Left lung (tissue), 10 donors: ENCODE measurements around the gene PLA2G6. TPM values are rescaled to one million over a fixed set of nuclear protein-coding genes. Genes with fewer than 3 reads are reported as not detected.

Source experiments
- ATAC-seq: fragments of 200-7000 bp; cut with Tn5 transposase; one replicate; pipeline ENCODE4 v1.9.1; 2020; ENCODE audit warnings: moderate library complexity
- DNase-seq, 4 donors: peaks; one replicate each; pipeline ENCODE4 v3.0.0-alpha.2; 2013 to 2020
- H3K27ac ChIP-seq, 2 donors: fragments of 200-600 bp; sonication (generic) in 1 of 2; one replicate each; pipeline versions ENCODE4 v1.5.0 to v1.8.0; 2020 to 2021
- H3K27me3 ChIP-seq, 2 donors: fragments of 200-600 bp; sonication (generic) in 1 of 2; one replicate each; pipeline versions ENCODE4 v1.5.0 to v1.8.0; 2020 to 2021
- H3K36me3 ChIP-seq, 2 donors: fragments of 200-600 bp; sonication (generic) in 1 of 2; one replicate each; pipeline versions ENCODE4 v1.5.0 to v1.8.0; 2020 to 2021
- H3K4me1 ChIP-seq, 2 donors: fragments of 200-600 bp; one replicate each; pipeline ENCODE4 v1.8.0; 2021
- H3K4me3 ChIP-seq, 2 donors: fragments of 200-600 bp; sonication (generic) in 1 of 2; one replicate each; pipeline versions ENCODE4 v1.5.0 to v1.8.0; 2020 to 2021; ENCODE audit warnings: mild to moderate bottlenecking in 1 of 2
- H3K9me3 ChIP-seq, 2 donors: fragments of 200-600 bp; sonication (generic) in 1 of 2; one replicate each; pipeline versions ENCODE4 v1.5.0 to v1.8.0; 2020 to 2021
- CTCF ChIP-seq, 2 donors: fragments of 200-600 bp; sonication (generic) in 1 of 2; IDR thresholded peaks; one replicate each; pipeline versions ENCODE4 v1.5.0 to v1.8.0; 2021; ENCODE audit warnings: antibody characterized with exemption in 2 of 2
- intact Hi-C, 2 donors: fragments of 100-400 bp; cut with DNase I; formaldehyde crosslinking; loops; one replicate each; pipeline versions ENCODE4 v1.11.2 to v1.14.2; 2022
- polyA plus RNA-seq, 6 donors: library from polyadenylated mRNA; unstranded; fragments of 120-200 nt; gene quantifications; one replicate each; pipeline ENCODE4 v1.2.1, GENCODE V29; 2013; ENCODE audit not compliant: insufficient read length in 6 of 6
- total RNA-seq, 2 donors: library from RNA; stranded (reverse); fragmentation: NEBNext Ultra II Directional; extraction: Animal tissue kit (Norgen Biotek cat#: 25700); gene quantifications; one replicate each; pipeline ENCODE4 v1.2.1, GENCODE V29; 2021
- donor health status: DM: no; HTN: yes; CAD: no.
- donor health status: DM: no; HTN: no; CAD: no.

PLA2G6 gene
- total and polyA plus RNA-seq, 8 donors: 29.8 to 44.1 (median 35.7) TPM

GRCh38 chr22:38077096-38077495 is 104.5 kb downstream of the PLA2G6 start:
- peaks cover 0 to 43% of the 10 kb centered on the region in 2 donors for H3K36me3 ChIP-seq
- DNase-seq: peak in 1 of 4 donors; percentile 43
- H3K9me3 ChIP-seq: no peaks in the 10 kb centered on the region
- H3K4me3 ChIP-seq: no peak overlapping the region
- intact Hi-C loops: no loop called here
- no peak for TF ChIP-seq CTCF (IDR thresholded peaks at IDR 0.05)
- H3K27me3 ChIP-seq: peaks cover 12 to 22% of the 10 kb centered on the region in 2 donors
- peaks cover 11 to 19% of the 10 kb centered on the region in 2 donors for H3K4me1 ChIP-seq
- ATAC-seq: no peak
- no peak overlapping the region for H3K27ac ChIP-seq

- H3K36me3 ChIP-seq: peaks cover 0 to 55% of the 10 kb centered on the region in 2 donors
- H3K27ac ChIP-seq: no peak overlapping the region
- intact Hi-C loops: no loop called here
Measured at GRCh38 chr22:38075961-38076360, 105.7 kb downstream of the PLA2G6 start.

GRCh38 chr22:38075105-38075825 is 106.4 kb downstream of the PLA2G6 start:
- intact Hi-C loops: no loop called here

More at GRCh38 chr22:38075961-38076360, 105.7 kb downstream of the PLA2G6 start:
- peaks cover 3 to 8% of the 10 kb centered on the region in 2 donors for H3K4me1 ChIP-seq
- no peak for ATAC-seq
- peak in 1 of 4 donors; percentile 52 for DNase-seq
- TF ChIP-seq CTCF (IDR thresholded peaks at IDR 0.05): no peak
- no peak overlapping the region for H3K4me3 ChIP-seq
- peaks cover under 1 to 11% of the 10 kb centered on the region in 2 donors for H3K27me3 ChIP-seq
- H3K9me3 ChIP-seq: no peaks in the 10 kb centered on the region

GRCh38 chr22:38074181-38075104 is 107.2 kb downstream of the PLA2G6 start:
- no peak for TF ChIP-seq CTCF (IDR thresholded peaks at IDR 0.05)
- H3K27ac ChIP-seq: no peak overlapping the region
- intact Hi-C loops: no loop called here
- no peaks in the 10 kb centered on the region for H3K27me3 ChIP-seq
- H3K4me3 ChIP-seq: no peak overlapping the region
- no peak for ATAC-seq
- H3K9me3 ChIP-seq: no peaks in the 10 kb centered on the region
- no peaks in the 10 kb centered on the region for H3K4me1 ChIP-seq
- peaks cover 0 to 70% of the 10 kb centered on the region in 2 donors for H3K36me3 ChIP-seq
- DNase-seq: peak in 2 of 4 donors; percentile 47 to 70

More at GRCh38 chr22:38075105-38075825, 106.4 kb downstream of the PLA2G6 start:
- no peak for ATAC-seq
- no peak for TF ChIP-seq CTCF (IDR thresholded peaks at IDR 0.05)
- Histone ChIP-seq H3K27ac (no peak overlapping the region), H3K9me3 (no peaks in the 10 kb centered on the region), H3K27me3 (peaks cover 0 to 4% of the 10 kb centered on the region in 2 donors), H3K4me3 (no peak overlapping the region), H3K4me1 (peaks cover 0 to under 1% of the 10 kb centered on the region in 2 donors), H3K36me3 (peaks cover 0 to 62% of the 10 kb centered on the region in 2 donors)
- DNase-seq: peak in 1 of 4 donors; percentile 66
